Right hindlimb (tissue), 1 donor: Measurements from ENCODE around the gene TMPRSS6.
"Not testable (repeated sequence)": the region's sequence is repeated elsewhere in the genome, so short reads cannot be mapped to it uniquely, and the experiment has no call there.

Source experiments
- DNase-seq: peaks from one replicate; pipeline ENCODE4 v3.0.0-alpha.2; 2018

Gene TMPRSS6

GRCh38 chr22:37084385-37084784, 25.1 kb downstream of the TMPRSS6 start:
- DNase-seq, result no peak

- no peak for DNase-seq
These were observed 25.6 kb downstream of the TMPRSS6 start for GRCh38 chr22:37083914-37084313.

GRCh38 chr22:37082251-37082873, 27.2 kb downstream of the TMPRSS6 start:
- no peak for DNase-seq

- DNase-seq, result no peak
These were observed 28.7 kb downstream of the TMPRSS6 start for GRCh38 chr22:37080838-37081237.

- no peak for DNase-seq
These were observed 29.1 kb downstream of the TMPRSS6 start for GRCh38 chr22:37080438-37080837.

GRCh38 chr22:37079668-37080171, 29.8 kb downstream of the TMPRSS6 start:
- DNase-seq, result no peak

- no peak for DNase-seq
These were observed 30.4 kb downstream of the TMPRSS6 start for GRCh38 chr22:37079158-37079557.

GRCh38 chr22:37077802-37078448, 31.6 kb downstream of the TMPRSS6 start:
- DNase-seq, result peak; percentile 73

GRCh38 chr22:37075822-37076433, 33.6 kb downstream of the TMPRSS6 start:
- DNase-seq, result no peak

- no peak for DNase-seq
These were observed 34.5 kb downstream of the TMPRSS6 start for GRCh38 chr22:37075046-37075445.

- DNase-seq, result no peak
These were observed 35.0 kb downstream of the TMPRSS6 start for GRCh38 chr22:37074537-37074936.

GRCh38 chr22:37072673-37073072, 36.8 kb downstream of the TMPRSS6 start:
- DNase-seq, result no peak

GRCh38 chr22:37071850-37072592, 37.5 kb downstream of the TMPRSS6 start:
- DNase-seq, result not testable (repeated sequence)

GRCh38 chr22:37070744-37071143, 38.8 kb downstream of the TMPRSS6 start:
- DNase-seq, result no peak

GRCh38 chr22:37070334-37070733, 39.2 kb downstream of the TMPRSS6 start:
- DNase-seq, result no peak

GRCh38 chr22:37069719-37070118, 39.8 kb downstream of the TMPRSS6 start:
- no peak for DNase-seq

GRCh38 chr22:37069319-37069718, 40.2 kb downstream of the TMPRSS6 start:
- no peak for DNase-seq

GRCh38 chr22:37068859-37069258, 40.7 kb downstream of the TMPRSS6 start:
- no peak for DNase-seq

GRCh38 chr22:37067428-37067827, 42.1 kb downstream of the TMPRSS6 start:
- DNase-seq, result no peak

GRCh38 chr22:37065961-37066360, 43.6 kb downstream of the TMPRSS6 start:
- no peak for DNase-seq

- DNase-seq, result no peak
These were observed 44.3 kb downstream of the TMPRSS6 start for GRCh38 chr22:37065180-37065579.

GRCh38 chr22:37064553-37064952, 45.0 kb downstream of the TMPRSS6 start:
- DNase-seq, result no peak
